ENCODE measurements around the gene OR2L5.

The OR2L5 gene

GRCh38 chr1:248046536-248046935 is 33.1 kb downstream of the OR2L5 start, which contains the start of gene OR2L3:
Gene OR2L3, plus strand, starts transcription at chr1:248046836. Its CDS starts 13,846 bp downstream, at chr1:248060682.
- Histone ChIP-seq H3K4me3 (replicated peaks; ENCODE audit: low read depth, low read length) (no peak within 1 kb of the TSS), H3K36me3 (ENCODE audit: control insufficient read depth, insufficient read depth, low read length) (no peaks in the 10 kb centered on the region), H3K27me3 (replicated peaks; ENCODE audit: control insufficient read depth, insufficient read depth, low read length) (no peaks in the 10 kb centered on the region)
- no peak for DNase-seq (ENCODE audit: extremely low read depth, insufficient read length)
- TF ChIP-seq CTCF (IDR thresholded peaks at IDR 0.05; ENCODE audit: insufficient read depth, low read length, poor library complexity, severe bottlenecking), result no peak

GRCh38 chr1:248047008-248047407 is 33.5 kb downstream of the OR2L5 start:
- no peak for TF ChIP-seq CTCF (IDR thresholded peaks at IDR 0.05; ENCODE audit: insufficient read depth, low read length, poor library complexity, severe bottlenecking)
- Histone ChIP-seq H3K36me3 (ENCODE audit: control insufficient read depth, insufficient read depth, low read length) (no peaks in the 10 kb centered on the region), H3K4me3 (replicated peaks; ENCODE audit: low read depth, low read length) (no peak overlapping the region), H3K27me3 (replicated peaks; ENCODE audit: control insufficient read depth, insufficient read depth, low read length) (no peaks in the 10 kb centered on the region)
- no peak for DNase-seq (ENCODE audit: extremely low read depth, insufficient read length)

GRCh38 chr1:248054671-248055070 is 41.2 kb downstream of the OR2L5 start:
- TF ChIP-seq CTCF (IDR thresholded peaks at IDR 0.05; ENCODE audit: insufficient read depth, low read length, poor library complexity, severe bottlenecking), result no peak

GRCh38 chr1:248055261-248055660 is 41.8 kb downstream of the OR2L5 start:
- no peaks in the 10 kb centered on the region for H3K27me3 ChIP-seq (replicated peaks; ENCODE audit: control insufficient read depth, insufficient read depth, low read length)
- TF ChIP-seq CTCF (IDR thresholded peaks at IDR 0.05; ENCODE audit: insufficient read depth, low read length, poor library complexity, severe bottlenecking), result no peak
- H3K36me3 ChIP-seq (ENCODE audit: control insufficient read depth, insufficient read depth, low read length), result no peaks in the 10 kb centered on the region

More at GRCh38 chr1:248054671-248055070, 41.2 kb downstream of the OR2L5 start:
- Histone ChIP-seq H3K4me3 (replicated peaks; ENCODE audit: low read depth, low read length) (no peak overlapping the region), H3K36me3 (ENCODE audit: control insufficient read depth, insufficient read depth, low read length) (no peaks in the 10 kb centered on the region), H3K27me3 (replicated peaks; ENCODE audit: control insufficient read depth, insufficient read depth, low read length) (no peaks in the 10 kb centered on the region)
- DNase-seq (ENCODE audit: extremely low read depth, insufficient read length), result no peak

GRCh38 chr1:248065071-248065470 is 51.6 kb downstream of the OR2L5 start:
- no peak for TF ChIP-seq CTCF (IDR thresholded peaks at IDR 0.05; ENCODE audit: insufficient read depth, low read length, poor library complexity, severe bottlenecking)
- H3K36me3 ChIP-seq (ENCODE audit: control insufficient read depth, insufficient read depth, low read length), result no peaks in the 10 kb centered on the region
- no peak overlapping the region for H3K4me3 ChIP-seq (replicated peaks; ENCODE audit: low read depth, low read length)

More at GRCh38 chr1:248055261-248055660, 41.8 kb downstream of the OR2L5 start:
- no peak for DNase-seq (ENCODE audit: extremely low read depth, insufficient read length)
- no peak overlapping the region for H3K4me3 ChIP-seq (replicated peaks; ENCODE audit: low read depth, low read length)

GRCh38 chr1:248065604-248066003 is 52.1 kb downstream of the OR2L5 start:
- Histone ChIP-seq H3K27me3 (replicated peaks; ENCODE audit: control insufficient read depth, insufficient read depth, low read length) (no peaks in the 10 kb centered on the region), H3K4me3 (replicated peaks; ENCODE audit: low read depth, low read length) (no peak overlapping the region), H3K36me3 (ENCODE audit: control insufficient read depth, insufficient read depth, low read length) (no peaks in the 10 kb centered on the region)
- TF ChIP-seq CTCF (IDR thresholded peaks at IDR 0.05; ENCODE audit: insufficient read depth, low read length, poor library complexity, severe bottlenecking), result no peak
- DNase-seq (ENCODE audit: extremely low read depth, insufficient read length), result no peak

More at GRCh38 chr1:248065071-248065470, 51.6 kb downstream of the OR2L5 start:
- DNase-seq (ENCODE audit: extremely low read depth, insufficient read length), result no peak
- H3K27me3 ChIP-seq (replicated peaks; ENCODE audit: control insufficient read depth, insufficient read depth, low read length), result no peaks in the 10 kb centered on the region

All from GM06990 (cell line).